NCI-H2196 (cell line): ENCODE measurements around the gene SLC7A6OS.
"Not testable (repeated sequence)": the region's sequence is repeated elsewhere in the genome, so short reads cannot be mapped to it uniquely, and the experiment has no call there.

ENCODE experiments used
- DNase-seq: peaks from one replicate; lab custom pipeline; 2025; ENCODE audit not compliant: unreplicated experiment; lab: John Stamatoyannopoulos, UW

The SLC7A6OS gene

GRCh38 chr16:68299571-68300453 is 10.9 kb downstream of the SLC7A6OS start:
- no peak for DNase-seq

- DNase-seq: no peak
Observed at GRCh38 chr16:68298907-68299561, 11.7 kb downstream of the SLC7A6OS start.

GRCh38 chr16:68298312-68298711 is 12.4 kb downstream of the SLC7A6OS start:
- DNase-seq: no peak

GRCh38 chr16:68297908-68298307 is 12.8 kb downstream of the SLC7A6OS start:
- peak; percentile 7 for DNase-seq

GRCh38 chr16:68296693-68297092 is 14.1 kb downstream of the SLC7A6OS start:
- DNase-seq: no peak

GRCh38 chr16:68296291-68296690 is 14.5 kb downstream of the SLC7A6OS start:
- no peak for DNase-seq

GRCh38 chr16:68292425-68292824 is 18.3 kb downstream of the SLC7A6OS start:
- DNase-seq: no peak

GRCh38 chr16:68291227-68291626 is 19.5 kb downstream of the SLC7A6OS start:
- no peak for DNase-seq

GRCh38 chr16:68290450-68290849 is 20.3 kb downstream of the SLC7A6OS start:
- DNase-seq: no peak

- no peak for DNase-seq
Observed at GRCh38 chr16:68289621-68290329, 21.0 kb downstream of the SLC7A6OS start.

GRCh38 chr16:68289202-68289601 is 21.5 kb downstream of the SLC7A6OS start:
- DNase-seq: no peak

- not testable (repeated sequence) for DNase-seq
Observed at GRCh38 chr16:68288796-68289195, 21.9 kb downstream of the SLC7A6OS start.

GRCh38 chr16:68288252-68288650 is 22.5 kb downstream of the SLC7A6OS start:
- DNase-seq: no peak

- peak; percentile 21 for DNase-seq
Observed at GRCh38 chr16:68287276-68288251, 23.2 kb downstream of the SLC7A6OS start.

- no peak for DNase-seq
Observed at GRCh38 chr16:68286153-68287074, 24.3 kb downstream of the SLC7A6OS start.

GRCh38 chr16:68285683-68286082 is 25.1 kb downstream of the SLC7A6OS start:
- no peak for DNase-seq

- DNase-seq: no peak
Observed at GRCh38 chr16:68284847-68285246, 25.9 kb downstream of the SLC7A6OS start.

GRCh38 chr16:68283801-68284598 is 26.7 kb downstream of the SLC7A6OS start:
- DNase-seq: no peak

GRCh38 chr16:68283346-68283745 is 27.4 kb downstream of the SLC7A6OS start:
- no peak for DNase-seq
